DND-41 (cell line): ENCODE data around the gene SUV39H1.
"Not testable (repeated sequence)": the region's sequence is repeated elsewhere in the genome, so short reads cannot be mapped to it uniquely, and the experiment has no call there.

Experiments used
- CTCF ChIP-seq: IDR thresholded peaks from 2 replicates; pipeline ENCODE4 v1.5.1; 2012; ENCODE audit warnings: borderline replicate concordance, low read length, moderate library complexity, mild to moderate bottlenecking; ENCODE audit not compliant: poor library complexity, severe bottlenecking; ENCODE audit errors: extremely low read depth
- EZH2 ChIP-seq: IDR thresholded peaks from 3 replicates; pipeline ENCODE4 v1.6.1; 2012; ENCODE audit warnings: borderline replicate concordance, low read depth, mild to moderate bottlenecking, moderate library complexity, low read length, inconsistent platforms; ENCODE audit not compliant: severe bottlenecking

GRCh38 chrX:48691746-48692145 lies 4.8 kb upstream of the SUV39H1 start:
- TF ChIP-seq CTCF, EZH2: not testable (repeated sequence)
